GM19025 (cell line): ENCODE results near the gene CNTLN.
"Not testable (repeated sequence)": the region's sequence is repeated elsewhere in the genome, so short reads cannot be mapped to it uniquely, and the experiment has no call there.

Experiments used
- ATAC-seq: cut with Tn5 transposase; IDR thresholded peaks from one replicate; pipeline ENCODE4 v1.9.1; 2021; ENCODE audit warnings: mild to moderate bottlenecking, low read depth, moderate library complexity; ENCODE audit not compliant: unreplicated experiment

The CNTLN gene

DNA sequence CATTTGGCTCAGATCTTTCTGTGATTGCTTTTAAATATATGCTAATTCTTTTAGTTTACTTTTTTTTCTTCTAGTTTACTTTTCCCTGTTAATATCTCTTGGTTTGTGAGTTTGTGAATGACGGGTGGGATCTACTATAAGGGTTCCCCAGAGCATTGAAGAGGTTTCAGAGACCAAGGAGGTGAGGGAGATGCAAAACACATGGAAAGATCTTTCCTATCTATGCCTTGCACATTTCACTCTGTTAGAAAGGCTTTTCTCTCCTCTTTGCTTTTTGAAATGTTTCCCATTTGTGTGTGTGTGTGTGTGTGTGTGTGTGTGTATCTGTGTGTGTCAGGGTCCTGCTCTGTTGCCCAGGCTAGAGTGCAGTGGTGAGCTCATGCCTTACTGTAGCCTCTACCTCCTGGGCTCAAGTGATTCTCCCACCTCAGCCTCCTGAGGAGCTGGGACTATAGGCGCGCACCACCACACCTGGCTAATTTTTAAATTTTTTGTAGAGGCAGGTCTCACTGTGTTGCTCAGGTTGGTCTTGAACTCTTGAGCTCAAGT is 50.7 kb downstream of the CNTLN start:
- ATAC-seq, result no peak

DNA sequence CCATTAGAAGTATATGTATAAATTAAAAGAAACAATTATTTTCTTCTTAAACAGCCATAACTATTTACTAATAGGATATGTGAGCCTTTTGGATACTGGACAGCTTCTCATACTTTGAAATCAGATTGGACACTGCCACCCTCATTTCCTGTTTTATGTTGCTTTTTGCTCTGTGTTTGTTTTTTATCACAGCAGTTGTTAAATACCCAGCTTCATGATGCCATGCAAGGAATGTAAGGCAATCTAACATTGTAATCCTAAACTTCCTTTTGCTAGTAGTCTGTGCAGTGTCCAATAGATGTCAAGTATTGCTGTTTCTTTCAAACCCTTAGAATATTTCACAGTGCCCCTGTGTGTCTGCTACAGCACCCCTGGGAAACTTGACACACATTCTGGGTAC is 56.2 kb downstream of the CNTLN start:
- ATAC-seq, result no peak

DNA sequence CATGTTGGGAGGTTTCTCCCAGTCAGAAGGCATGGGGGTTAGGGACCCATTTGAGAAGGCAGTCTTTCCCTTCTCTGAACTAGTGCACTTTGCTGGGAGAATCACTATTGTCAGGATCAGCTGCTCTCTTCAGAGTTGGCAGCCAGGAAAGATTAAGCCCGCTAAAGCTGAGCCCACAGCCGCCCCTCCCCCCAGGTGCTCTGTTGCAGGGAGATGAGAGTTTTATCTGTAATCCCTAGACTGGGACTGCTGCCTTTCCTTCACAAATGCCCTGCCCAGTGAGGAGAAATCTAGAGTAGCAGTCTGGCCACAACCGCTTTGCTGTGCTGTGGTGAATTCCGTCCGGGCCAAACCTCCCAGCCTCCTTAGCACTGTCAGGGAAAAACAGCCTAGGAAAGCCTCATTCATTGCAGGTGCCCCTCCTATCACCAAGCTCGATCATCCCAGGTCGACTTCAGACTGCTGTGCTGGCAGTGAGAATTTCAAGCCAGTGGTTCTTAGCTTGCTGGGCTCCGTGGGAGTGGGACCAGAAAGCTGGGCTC is 69.8 kb downstream of the CNTLN start:
- no peak for ATAC-seq

DNA sequence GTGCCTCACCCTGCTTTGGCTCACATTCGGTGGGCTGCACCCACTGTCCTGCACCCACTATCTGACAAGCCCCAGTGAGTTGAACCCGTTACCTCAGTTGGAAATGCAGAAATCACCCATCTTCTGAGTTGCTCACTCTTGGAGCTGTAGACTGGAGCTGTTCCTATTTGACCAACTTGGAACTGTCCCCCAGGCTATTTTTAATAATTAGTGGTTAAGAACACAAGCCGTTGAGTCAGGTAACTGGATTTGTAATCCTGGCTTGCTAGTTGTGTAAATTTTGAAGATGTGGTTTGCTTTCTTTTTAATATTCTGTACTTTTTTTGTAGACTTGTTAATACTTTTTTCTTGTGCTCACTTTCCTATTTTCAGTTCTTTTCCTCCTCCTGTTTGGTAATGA is 81.2 kb downstream of the CNTLN start:
- ATAC-seq, result no peak

DNA sequence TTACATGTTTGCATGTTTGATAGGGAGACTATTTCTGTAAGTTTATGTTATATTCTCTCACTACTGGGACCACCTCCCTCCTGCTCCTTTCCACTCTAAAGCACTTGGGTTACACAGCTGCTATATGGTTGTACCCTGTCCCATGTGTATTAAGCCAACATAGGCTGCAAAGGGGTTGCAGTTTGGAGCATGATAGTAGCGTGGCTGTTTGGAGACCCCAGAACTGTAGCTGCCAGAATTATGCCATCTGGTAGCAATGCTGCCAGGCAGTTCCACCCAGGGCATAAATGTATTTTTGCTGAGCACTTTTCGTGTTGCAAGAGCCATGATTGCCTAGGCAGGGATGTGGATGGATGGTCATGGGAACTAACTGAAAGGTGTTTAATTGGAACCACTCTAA is 81.8 kb downstream of the CNTLN start:
- no peak for ATAC-seq

DNA sequence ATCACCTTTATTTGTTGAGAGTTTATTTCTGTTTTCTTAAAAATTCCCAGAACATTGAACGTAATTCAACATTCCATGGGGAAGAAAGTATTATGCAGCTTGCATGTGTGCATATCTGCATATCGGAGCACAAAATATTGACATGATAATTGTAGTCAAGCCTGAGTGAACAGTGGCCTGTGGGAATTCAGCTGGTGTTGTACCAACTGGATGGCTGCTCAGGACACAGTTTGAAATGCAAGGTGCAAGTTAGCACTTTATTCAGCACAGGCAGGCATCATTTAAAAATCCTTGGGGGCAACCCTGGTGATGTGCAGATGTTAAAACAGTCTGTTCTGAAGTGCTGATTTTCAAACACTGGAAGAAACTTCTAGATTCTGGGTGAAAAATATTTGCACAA is 82.4 kb downstream of the CNTLN start:
- ATAC-seq, result no peak

DNA sequence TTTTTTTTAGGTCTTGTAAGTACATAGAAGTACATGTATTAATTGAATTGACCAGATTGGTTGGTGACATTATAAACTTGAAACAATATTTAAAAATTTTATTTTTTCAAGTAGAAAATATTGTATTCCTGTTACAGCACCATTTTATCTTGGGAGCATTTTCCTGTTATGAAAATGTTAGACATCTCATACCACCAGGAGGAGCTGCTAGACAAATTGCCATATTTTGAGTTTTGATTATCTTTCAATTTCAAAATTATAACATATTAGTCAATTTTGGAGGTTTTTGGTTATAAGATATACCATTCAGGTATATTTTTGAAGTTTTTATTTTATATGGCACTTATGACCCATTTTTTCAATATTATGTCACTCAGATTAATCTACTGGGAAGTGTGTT is 84.4 kb downstream of the CNTLN start:
- no peak for ATAC-seq

DNA sequence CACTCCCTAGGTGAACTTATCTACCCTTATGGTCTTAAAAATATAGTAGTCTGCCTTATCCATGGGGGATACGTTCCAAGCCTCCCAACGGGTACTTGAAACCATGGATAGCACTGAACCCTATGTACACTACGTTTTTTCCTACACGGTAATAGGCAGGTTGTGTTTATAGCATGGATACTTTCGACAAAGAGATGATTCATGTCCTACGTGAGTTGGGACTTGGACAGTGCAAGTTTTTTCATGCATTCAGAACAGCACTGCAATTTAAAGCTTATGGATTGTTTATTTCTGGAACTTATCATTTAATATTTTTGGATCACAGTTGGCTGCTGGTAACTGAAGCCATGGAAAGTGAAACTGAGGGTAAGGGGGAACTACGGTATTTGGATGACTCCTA is 88.1 kb downstream of the CNTLN start:
- no peak for ATAC-seq

DNA sequence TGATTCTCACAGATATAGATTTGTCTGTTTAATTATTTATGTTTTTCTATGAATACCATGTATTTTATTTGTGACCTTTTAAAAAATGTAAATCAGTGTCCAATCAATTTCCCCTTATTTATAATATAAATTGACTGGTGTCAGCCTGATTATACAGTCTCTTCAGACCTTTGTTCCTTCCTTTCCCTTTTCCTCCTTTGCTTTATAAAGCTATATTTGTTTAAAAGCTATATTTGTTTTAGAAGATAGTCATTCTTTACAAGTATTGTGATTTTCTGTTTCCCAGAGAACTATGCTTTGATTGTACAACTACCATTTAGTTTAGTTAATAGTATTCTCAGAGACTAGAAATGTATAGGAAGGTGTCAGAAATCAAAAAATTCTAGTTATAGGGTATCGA is 90.6 kb downstream of the CNTLN start:
- ATAC-seq, result no peak

DNA sequence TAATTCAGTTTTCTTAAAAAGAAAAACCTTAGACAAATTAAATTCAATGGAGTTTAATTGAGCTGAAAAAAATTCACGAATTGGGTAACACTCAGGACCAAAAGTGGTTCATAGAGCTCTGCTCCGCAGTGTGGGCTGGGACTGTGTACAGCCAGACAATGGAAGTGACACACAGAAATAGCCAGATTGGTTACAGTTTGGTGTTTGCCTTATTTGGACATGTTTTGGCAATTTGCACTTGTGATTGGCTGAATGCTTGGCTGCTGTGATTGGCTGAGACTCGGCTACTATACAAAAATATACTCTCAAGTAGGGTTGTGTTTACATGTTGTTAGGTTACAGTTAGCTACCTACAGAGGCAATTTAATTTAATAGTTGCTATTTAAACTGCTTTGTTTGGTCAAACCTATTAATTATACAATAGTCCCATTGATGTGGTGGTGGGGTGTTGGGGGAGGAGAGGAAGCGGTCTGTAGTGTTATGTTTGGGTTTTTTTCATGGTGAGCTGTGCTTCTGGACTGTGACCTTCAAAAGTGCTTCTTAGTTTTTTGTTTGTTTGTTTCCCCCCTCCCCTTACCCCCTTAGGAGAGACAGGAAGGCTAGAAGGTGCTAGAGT is 95.2 kb downstream of the CNTLN start:
- ATAC-seq, result no peak

DNA sequence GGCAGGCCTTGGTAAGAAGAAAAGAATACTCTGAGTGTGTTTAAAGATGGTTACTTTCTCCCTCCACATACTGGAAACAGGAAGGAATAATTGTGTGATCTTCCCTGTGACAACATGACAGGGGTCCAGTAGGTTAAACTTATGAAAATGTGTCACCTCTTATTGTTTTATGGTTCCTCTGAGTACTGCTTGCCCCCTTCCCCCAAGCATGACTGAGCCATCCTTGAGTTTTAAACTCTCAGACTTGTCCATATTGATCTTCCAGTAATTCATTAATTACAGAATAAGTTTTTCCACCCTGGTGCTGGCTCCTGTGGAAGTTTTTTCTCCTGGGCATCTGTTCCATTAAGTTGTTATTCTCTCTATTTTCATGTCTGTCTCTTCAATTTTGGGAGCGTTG is 95.8 kb downstream of the CNTLN start:
- ATAC-seq, result no peak

DNA sequence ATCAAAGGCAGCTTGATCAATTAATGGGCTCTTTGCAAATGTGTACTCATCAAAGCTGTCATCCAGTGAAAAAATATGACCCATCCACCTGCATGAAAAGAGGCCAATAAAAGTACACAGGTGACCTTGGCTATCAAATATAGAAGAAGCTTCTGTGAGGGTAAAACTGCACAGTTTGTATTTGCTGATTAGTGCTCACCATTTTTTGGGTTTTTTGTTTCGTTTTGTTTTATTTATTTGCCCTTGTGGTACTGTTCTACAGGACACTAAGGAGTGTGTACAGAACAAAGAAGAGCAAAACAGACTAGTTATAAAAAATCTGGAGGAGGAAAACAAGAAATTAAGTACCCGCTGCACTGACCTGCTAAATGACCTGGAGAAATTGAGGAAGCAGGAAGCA is 101.3 kb downstream of the CNTLN start:
- no peak for ATAC-seq

DNA sequence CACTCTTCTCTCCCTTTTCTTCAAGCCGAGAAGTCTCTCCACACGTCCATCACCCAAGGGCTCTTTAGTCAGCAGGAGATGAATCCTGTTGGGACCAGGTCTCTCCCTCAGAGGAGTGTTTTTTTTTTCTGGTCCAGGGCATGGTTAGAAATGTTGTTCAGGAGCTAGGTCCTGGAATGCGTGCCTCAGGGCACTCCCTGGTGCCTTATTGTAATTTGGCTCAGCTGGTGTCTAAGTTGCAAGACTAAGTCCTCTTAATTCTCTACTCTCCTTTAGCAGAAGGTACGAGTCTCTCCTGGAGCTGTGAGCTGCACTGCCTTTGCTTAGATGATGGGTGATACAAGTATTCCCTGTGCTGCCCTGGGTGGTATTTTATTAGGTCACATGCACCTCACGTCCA is 111.9 kb downstream of the CNTLN start:
- ATAC-seq, result no peak

DNA sequence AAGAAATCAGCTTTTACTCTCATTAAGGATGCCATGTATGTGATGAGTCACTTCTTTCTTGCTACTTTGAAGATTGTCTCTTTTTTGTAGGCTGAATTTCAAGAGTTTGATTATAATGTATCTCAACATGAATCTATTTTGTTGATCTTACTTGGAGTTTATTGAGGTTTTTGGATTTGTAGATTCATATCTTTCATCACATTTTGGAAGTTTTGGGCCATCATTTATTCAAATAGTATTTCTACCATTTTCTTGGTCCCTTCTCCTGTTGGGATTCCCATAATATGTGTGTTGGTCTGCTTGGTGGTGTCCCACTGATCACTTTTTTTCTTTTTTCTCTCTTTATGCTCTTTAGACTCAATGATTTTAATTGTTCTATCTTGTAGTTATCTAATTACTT is 116.3 kb downstream of the CNTLN start:
- ATAC-seq, result no peak

DNA sequence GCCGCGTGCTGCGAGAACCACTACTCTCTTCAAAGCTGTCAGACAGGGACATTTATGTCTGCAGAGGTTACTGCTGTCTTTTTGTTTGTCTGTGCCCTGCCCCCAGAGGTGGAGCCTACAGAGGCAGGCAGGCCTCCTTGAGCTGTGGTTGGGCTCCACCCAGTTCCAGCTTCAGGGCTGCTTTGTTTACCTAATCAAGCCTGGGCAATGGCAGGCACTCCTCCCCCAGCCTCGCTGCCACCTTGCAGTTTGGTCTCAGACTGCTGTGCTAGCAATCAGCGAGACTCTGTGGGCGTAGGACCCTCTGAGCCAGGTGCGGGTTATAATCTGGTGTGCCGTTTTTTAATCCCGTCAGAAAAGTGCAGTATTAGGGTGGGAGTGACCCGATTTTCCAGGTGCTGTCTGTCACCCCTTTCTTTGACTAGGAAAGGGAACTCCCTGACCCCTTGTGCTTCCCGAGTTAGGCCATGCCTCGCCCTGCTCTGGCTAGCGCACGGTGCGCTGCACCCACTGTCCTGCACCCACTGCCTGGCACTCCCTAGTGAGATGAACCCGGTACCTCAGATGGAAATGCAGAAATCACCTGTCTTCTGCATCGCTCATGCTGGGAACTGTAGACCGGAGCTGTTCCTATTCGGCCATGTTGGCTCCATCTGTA is 133.8 kb downstream of the CNTLN start:
- ATAC-seq, result not testable (repeated sequence)

DNA sequence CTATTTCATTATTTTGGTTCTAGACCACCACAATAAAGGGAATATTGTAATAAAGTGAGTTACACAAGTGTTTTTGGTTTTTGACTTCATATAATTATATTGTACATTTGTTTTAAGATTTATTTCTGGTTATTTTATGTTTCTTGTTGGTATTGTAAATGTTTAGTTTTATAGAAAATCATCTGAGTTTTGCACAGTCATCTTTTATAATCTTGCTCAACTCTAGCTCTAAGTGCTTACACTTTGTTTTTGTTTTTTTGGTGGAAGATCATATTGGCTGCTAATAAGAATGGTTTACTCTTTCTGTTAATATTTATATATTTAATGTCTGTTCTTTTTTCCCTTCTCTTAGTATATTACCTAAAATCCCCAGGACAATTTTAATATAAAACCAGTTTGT is 135.0 kb downstream of the CNTLN start:
- ATAC-seq, result no peak

DNA sequence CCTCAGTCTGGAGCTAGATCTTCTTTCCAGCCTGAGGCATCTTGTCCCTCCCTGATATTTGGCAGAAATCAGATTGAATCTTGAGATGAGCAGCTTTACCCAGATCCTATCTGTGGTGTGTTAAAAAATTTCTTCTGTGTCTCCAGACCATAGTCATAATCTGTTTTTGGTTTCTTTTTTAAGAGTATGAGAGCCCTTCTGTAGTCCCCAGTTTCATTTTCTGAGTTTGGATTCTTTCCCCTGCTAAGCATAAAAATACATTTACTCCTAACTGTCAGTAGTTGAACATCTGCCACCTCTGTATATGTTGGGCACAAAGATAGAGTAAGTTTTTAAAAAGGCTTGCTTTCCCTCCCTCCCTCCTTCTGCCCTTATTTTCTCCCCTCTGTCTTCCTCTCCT is 137.7 kb downstream of the CNTLN start:
- peak; percentile 70 for ATAC-seq

DNA sequence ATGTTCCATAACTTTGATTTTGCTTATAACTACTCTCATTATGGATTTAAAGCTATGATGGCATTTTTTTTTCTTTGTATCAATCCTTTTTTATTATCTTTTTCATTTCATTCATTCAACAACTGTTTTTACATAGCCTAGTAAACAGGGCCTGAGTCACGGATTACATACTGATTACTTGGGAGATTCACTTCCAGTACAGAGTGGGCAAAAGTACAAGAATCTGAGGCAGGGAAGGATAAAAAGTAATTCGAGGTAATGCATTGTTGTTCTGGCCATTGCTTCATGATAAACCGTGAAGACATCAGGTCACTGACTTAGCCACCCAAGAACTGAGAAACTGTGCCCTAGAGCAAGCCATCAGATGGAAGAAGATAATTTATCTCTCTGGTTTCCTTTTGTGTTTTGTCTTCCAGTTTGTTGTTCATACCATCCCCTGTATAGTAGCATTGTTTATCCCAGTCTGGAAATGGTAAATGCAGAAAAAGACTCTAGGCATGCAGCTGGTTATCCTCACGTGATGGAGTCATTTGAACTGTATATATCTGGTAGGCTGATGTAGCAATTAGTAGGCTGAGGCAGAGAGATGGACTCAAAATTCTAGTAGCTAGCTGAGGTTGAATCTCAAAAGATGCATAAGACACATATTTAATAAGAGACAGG is 145.6 kb downstream of the CNTLN start:
- no peak for ATAC-seq

DNA sequence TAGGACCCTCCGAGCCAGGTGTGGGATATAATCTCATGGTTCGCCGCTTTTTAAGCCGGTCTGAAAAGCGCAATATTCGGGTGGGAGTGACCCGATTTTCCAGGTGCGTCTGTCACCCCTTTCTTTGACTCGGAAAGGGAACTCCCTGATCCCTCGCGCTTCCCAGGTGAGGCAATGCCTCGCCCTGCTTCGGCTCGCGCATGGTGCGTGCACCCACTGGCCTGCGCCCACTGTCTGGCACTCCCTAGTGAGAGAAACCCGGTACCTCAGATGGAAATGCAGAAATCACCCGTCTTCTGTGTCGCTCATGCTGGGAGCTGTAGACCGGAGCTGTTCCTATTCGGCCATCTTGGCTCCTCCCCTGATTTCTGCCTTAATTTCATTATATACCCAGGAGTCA is 155.8 kb downstream of the CNTLN start:
- not testable (repeated sequence) for ATAC-seq

DNA sequence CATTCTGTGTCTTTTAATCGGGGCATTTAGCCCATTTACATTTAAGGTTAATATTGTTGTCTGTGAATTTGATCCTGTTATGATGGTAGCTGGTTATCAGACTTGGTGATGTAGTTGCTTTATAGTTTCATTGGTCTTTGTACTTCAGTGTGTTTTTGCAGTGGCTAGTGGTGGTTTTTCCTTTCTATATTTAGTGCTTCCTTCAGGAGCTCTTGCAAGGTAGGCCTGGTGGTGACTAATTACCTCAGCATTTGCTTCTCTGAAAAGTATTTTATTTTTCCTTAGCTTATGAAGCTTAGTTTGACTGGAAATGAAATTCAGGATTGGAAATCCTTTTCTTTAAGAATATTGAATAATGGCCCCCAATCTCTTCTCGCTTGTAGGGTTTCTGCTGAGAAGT is 156.9 kb downstream of the CNTLN start:
- no peak for ATAC-seq

DNA sequence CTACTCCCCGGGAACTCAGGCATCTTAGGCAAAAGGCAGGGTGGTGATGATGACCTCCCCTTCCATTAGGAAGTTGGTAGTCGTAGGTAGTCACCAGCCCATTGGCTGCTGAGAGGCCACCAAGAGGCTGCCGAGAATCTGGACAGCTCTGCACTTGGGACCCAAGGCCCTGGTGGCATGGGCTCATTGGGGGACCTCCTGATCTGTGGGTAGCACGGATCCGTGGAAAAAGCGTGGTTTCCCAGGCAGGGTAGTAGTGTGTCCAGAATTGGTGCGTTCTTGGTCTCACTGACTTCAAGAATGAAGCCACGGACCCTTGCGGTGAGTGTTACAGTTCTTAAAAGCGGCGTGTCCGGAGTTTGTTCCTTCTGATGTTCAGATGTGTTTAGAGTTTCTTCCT is 158.8 kb downstream of the CNTLN start:
- no peak for ATAC-seq
